Measurements from ENCODE around the gene TRPC4AP. TPM values are rescaled to one million over a fixed set of nuclear protein-coding genes. Genes with fewer than 3 reads are reported as not detected.

Gene TRPC4AP
- total RNA-seq, 4 donors from 2014 or later, result 35.2 to 50.4 (median 47.2) TPM

DNA sequence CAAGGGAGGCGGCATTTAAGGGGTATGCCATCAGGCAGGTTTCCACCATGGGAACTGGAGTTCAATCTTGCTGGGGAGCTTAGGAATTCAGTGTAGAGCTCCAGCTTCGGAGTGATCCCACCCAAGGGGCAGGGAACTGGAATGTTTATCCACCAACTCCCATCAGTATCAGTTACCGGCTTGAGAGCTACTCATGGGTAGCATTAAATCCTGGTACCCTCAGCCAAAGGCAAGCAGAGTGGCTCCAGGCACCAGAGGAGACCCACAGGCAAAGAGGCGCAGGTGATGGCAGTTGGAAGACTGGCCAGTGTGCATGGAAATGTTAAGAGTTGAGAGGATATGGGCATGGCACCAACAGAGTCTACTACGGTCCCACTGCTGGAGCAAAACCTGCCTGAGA, 40.4 kb upstream of the TRPC4AP start:
- 94% methylated on average over 5 of the region's 5 CpGs for WGBS, 2 donors
- TF ChIP-seq, protein P1, sequence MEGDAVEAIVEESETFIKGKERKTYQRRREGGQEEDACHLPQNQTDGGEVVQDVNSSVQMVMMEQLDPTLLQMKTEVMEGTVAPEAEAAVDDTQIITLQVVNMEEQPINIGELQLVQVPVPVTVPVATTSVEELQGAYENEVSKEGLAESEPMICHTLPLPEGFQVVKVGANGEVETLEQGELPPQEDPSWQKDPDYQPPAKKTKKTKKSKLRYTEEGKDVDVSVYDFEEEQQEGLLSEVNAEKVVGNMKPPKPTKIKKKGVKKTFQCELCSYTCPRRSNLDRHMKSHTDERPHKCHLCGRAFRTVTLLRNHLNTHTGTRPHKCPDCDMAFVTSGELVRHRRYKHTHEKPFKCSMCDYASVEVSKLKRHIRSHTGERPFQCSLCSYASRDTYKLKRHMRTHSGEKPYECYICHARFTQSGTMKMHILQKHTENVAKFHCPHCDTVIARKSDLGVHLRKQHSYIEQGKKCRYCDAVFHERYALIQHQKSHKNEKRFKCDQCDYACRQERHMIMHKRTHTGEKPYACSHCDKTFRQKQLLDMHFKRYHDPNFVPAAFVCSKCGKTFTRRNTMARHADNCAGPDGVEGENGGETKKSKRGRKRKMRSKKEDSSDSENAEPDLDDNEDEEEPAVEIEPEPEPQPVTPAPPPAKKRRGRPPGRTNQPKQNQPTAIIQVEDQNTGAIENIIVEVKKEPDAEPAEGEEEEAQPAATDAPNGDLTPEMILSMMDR (IDR thresholded peaks at IDR 0.05), result no peak
- TF ChIP-seq POLR2A (IDR thresholded peaks at IDR 0.05), result no peak
- DNase-seq, result no peak
- intact Hi-C loops (cut with DNase I), result no loop called here
- Histone ChIP-seq H3K4me1 (peaks cover 0 to 31% (median 0%) of the 10 kb centered on the region in 3 donors), H3K36me3 (peaks cover 15 to 97% (median 27%) of the 10 kb centered on the region in 3 donors), H3K4me3 (no peak overlapping the region), H3K9me3 (no peaks in the 10 kb centered on the region), H3K27me3 (no peaks in the 10 kb centered on the region), H3K27ac (no peak overlapping the region)

DNA sequence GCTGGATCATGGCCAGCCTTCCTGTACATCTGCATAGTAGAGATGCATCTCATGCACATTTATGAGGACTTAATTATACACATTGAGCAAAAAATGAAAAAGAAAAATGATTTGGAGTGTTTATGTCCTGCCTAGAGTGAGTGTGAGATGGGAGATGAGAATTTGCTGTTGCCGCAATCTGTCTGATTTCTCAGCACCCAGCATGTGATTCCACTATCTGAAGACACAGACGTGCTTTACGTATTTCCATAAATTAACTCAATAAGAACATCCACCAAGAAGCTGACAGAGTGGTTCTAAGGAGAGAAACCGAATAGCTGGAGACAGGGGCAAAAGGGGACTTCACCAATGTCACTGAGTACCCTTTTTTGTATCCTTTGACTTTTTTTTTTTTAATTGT, 39.3 kb upstream of the TRPC4AP start:
- 82 to 100% methylated on average over 4 of the region's 4 CpGs for WGBS, 2 donors
- TF ChIP-seq, protein P1 (IDR thresholded peaks at IDR 0.05), result no peak
- TF ChIP-seq POLR2A (IDR thresholded peaks at IDR 0.05), result no peak
- no peaks in the 10 kb centered on the region for H3K9me3 ChIP-seq
- peaks cover 15 to 97% (median 19%) of the 10 kb centered on the region in 3 donors for H3K36me3 ChIP-seq
- intact Hi-C loops (cut with DNase I), result no loop called here
- no peaks in the 10 kb centered on the region for H3K27me3 ChIP-seq
- H3K4me3 ChIP-seq, result no peak overlapping the region
- no peak overlapping the region for H3K27ac ChIP-seq
- DNase-seq, result no peak
- peaks cover 0 to 31% (median 0%) of the 10 kb centered on the region in 3 donors for H3K4me1 ChIP-seq

DNA sequence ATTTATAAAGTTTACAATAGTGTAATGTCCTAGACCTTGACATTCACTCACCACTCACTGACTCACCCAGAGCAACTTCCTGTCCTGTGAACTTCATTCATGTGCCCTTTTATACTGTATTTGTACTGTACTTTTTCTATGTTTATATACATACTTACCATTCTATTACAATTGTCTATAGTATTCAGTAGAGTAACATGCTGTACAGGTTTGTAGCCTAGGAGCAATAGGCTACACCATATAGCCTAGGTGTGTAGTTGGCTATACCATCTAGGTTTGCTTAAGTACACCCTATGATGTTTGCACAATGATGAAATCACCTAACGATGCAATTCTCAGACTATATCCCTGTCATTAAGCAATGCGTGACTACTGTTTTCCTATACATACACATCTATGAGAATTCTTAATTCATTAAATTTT, 37.1 kb upstream of the TRPC4AP start:
- no peak overlapping the region for H3K27ac ChIP-seq
- no peak overlapping the region for H3K4me3 ChIP-seq
- peaks cover 17 to 97% (median 18%) of the 10 kb centered on the region in 3 donors for H3K36me3 ChIP-seq
- TF ChIP-seq POLR2A (IDR thresholded peaks at IDR 0.05), result no peak
- TF ChIP-seq, protein P1 (IDR thresholded peaks at IDR 0.05), result no peak
- 38 to 63% methylated on average over 2 of the region's 2 CpGs for WGBS, 2 donors
- H3K4me1 ChIP-seq, result peaks cover 0 to 13% (median 0%) of the 10 kb centered on the region in 3 donors
- H3K27me3 ChIP-seq, result no peaks in the 10 kb centered on the region
- intact Hi-C loops (cut with DNase I), result no loop called here
- DNase-seq, result no peak
- H3K9me3 ChIP-seq, result no peaks in the 10 kb centered on the region

DNA sequence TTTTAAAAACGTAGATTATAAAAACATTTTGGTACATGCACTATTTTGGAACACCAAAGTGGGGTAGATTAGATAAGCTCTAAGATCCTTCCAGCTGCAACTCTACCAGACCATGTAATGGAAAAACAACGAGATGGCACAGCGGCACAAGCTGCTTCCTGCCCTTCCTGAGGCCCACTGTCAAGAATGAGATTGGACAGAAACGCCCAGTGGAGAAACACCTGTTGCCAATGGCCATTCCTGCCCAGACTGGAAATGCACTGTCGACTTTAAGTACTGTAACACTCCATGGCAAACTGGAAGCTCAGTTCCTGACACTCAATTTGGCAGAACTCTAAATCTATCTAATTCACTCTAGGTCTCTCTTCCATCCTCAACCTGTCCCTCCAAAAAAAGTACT, 33.1 kb upstream of the TRPC4AP start:
- 80 to 85% methylated on average over 5 of the region's 5 CpGs for WGBS, 2 donors
- Histone ChIP-seq H3K9me3 (no peaks in the 10 kb centered on the region), H3K4me3 (no peak overlapping the region), H3K36me3 (peaks cover 13 to 97% (median 33%) of the 10 kb centered on the region in 3 donors), H3K4me1 (peaks cover 0 to 5% (median 0%) of the 10 kb centered on the region in 3 donors), H3K27ac (no peak overlapping the region), H3K27me3 (no peaks in the 10 kb centered on the region)
- intact Hi-C loops (cut with DNase I), result no loop called here
- TF ChIP-seq, protein P1 (IDR thresholded peaks at IDR 0.05), result no peak
- no peak for TF ChIP-seq POLR2A (IDR thresholded peaks at IDR 0.05)
- DNase-seq, result no peak

DNA sequence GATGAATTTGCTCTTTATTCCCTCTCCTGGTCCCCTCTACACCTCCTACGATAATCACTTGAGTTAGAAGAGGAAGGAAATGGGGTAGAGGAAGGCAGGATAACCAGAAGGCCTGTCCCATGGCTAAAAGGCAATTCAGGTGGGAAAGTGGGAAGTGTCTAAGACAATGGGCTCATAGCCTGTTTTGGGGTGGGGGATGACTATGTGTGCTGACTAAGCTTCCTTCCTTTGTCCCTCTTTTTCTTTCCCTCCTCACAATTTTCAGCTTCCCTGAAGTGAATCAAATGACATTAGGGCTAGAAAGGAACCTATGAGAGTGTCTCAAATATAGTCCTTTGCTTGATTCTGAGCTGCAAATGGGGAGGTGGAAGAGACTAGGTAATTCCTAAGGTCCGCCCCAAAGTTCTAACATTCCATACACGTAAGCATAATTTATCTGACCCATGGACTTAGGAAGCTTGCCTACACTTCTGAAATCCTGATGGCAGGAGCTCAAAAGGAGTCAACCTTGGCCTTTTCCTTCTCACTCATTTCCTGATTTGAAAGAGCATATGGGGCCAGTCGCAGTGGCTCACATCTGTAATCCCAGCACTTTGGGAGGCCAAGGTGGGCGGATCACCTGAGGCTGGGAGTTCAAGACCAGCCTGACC, 30.3 kb upstream of the TRPC4AP start:
- TF ChIP-seq, protein P1 (IDR thresholded peaks at IDR 0.05), result no peak
- TF ChIP-seq POLR2A (IDR thresholded peaks at IDR 0.05), result no peak
- WGBS, 2 donors, result 87 to 92% methylated on average over 3 to 5 of the region's 5 CpGs
- DNase-seq, result no peak
- intact Hi-C loops (cut with DNase I), result no loop called here
- Histone ChIP-seq H3K9me3 (no peaks in the 10 kb centered on the region), H3K27ac (no peak overlapping the region), H3K4me3 (no peak overlapping the region), H3K4me1 (no peaks in the 10 kb centered on the region), H3K27me3 (no peaks in the 10 kb centered on the region), H3K36me3 (peaks cover 19 to 100% (median 42%) of the 10 kb centered on the region in 3 donors)

Measured in esophagus squamous epithelium (tissue), 5 donors.